ENCODE measurements around the gene EYS. TPM values are rescaled to one million over a fixed set of nuclear protein-coding genes. Genes with fewer than 3 reads are reported as not detected.

The EYS gene
- total RNA-seq, 3 donors from 2014 or later, result 1.3 to 2.9 TPM; not detected in 1

GRCh38 chr6:64160486-64160885, 1546.5 kb downstream of the EYS start:
- Histone ChIP-seq H3K36me3 (no peaks in the 10 kb centered on the region), H3K27me3 (no peaks in the 10 kb centered on the region), H3K9me3 (no peaks in the 10 kb centered on the region), H3K27ac (no peak overlapping the region), H3K4me1 (no peaks in the 10 kb centered on the region), H3K4me3 (no peak overlapping the region)
- DNase-seq (ENCODE audit: low spot score in 2 of 2), result no peak
- no peak for TF ChIP-seq POLR2A (IDR thresholded peaks at IDR 0.05)
- no peak for TF ChIP-seq POLR2AphosphoS5 (IDR thresholded peaks at IDR 0.05)
- no peak for TF ChIP-seq CTCF (IDR thresholded peaks at IDR 0.05)
- intact Hi-C loops (cut with DNase I; ENCODE audit: low total_unique reads), result no loop called here

- Histone ChIP-seq H3K27me3 (no peaks in the 10 kb centered on the region), H3K4me3 (no peak overlapping the region), H3K4me1 (no peaks in the 10 kb centered on the region), H3K9me3 (no peaks in the 10 kb centered on the region), H3K27ac (no peak overlapping the region), H3K36me3 (no peaks in the 10 kb centered on the region)
- DNase-seq (ENCODE audit: low spot score in 2 of 2), result no peak
- TF ChIP-seq POLR2A (IDR thresholded peaks at IDR 0.05), result no peak
- TF ChIP-seq CTCF (IDR thresholded peaks at IDR 0.05), result no peak
- TF ChIP-seq POLR2AphosphoS5 (IDR thresholded peaks at IDR 0.05), result no peak
- intact Hi-C loops (cut with DNase I; ENCODE audit: low total_unique reads), result no loop called here
Observed at GRCh38 chr6:64155063-64155462, 1552.0 kb downstream of the EYS start.

GRCh38 chr6:64146876-64147275, 1560.2 kb downstream of the EYS start:
- Histone ChIP-seq H3K27me3 (no peaks in the 10 kb centered on the region), H3K27ac (no peak overlapping the region), H3K36me3 (no peaks in the 10 kb centered on the region), H3K9me3 (no peaks in the 10 kb centered on the region), H3K4me1 (no peaks in the 10 kb centered on the region), H3K4me3 (no peak overlapping the region)
- intact Hi-C loops (cut with DNase I; ENCODE audit: low total_unique reads), result no loop called here
- no peak for DNase-seq (ENCODE audit: low spot score in 2 of 2)
- TF ChIP-seq POLR2A (IDR thresholded peaks at IDR 0.05) (no peak), POLR2AphosphoS5 (IDR thresholded peaks at IDR 0.05) (no peak), CTCF (IDR thresholded peaks at IDR 0.05) (no peak)

- no peak for TF ChIP-seq POLR2AphosphoS5 (IDR thresholded peaks at IDR 0.05)
- TF ChIP-seq CTCF (IDR thresholded peaks at IDR 0.05), result no peak
- TF ChIP-seq POLR2A (IDR thresholded peaks at IDR 0.05), result no peak
- Histone ChIP-seq H3K27ac (no peak overlapping the region), H3K9me3 (no peaks in the 10 kb centered on the region), H3K27me3 (no peaks in the 10 kb centered on the region), H3K36me3 (no peaks in the 10 kb centered on the region), H3K4me1 (no peaks in the 10 kb centered on the region), H3K4me3 (no peak overlapping the region)
- no peak for DNase-seq (ENCODE audit: low spot score in 2 of 2)
- intact Hi-C loops (cut with DNase I; ENCODE audit: low total_unique reads), result no loop called here
Observed at GRCh38 chr6:64146094-64146493, 1560.9 kb downstream of the EYS start.

GRCh38 chr6:64145658-64146057, 1561.4 kb downstream of the EYS start:
- Histone ChIP-seq H3K4me1 (no peaks in the 10 kb centered on the region), H3K9me3 (no peaks in the 10 kb centered on the region), H3K36me3 (no peaks in the 10 kb centered on the region), H3K4me3 (no peak overlapping the region), H3K27me3 (no peaks in the 10 kb centered on the region), H3K27ac (no peak overlapping the region)
- DNase-seq (ENCODE audit: low spot score in 2 of 2), result no peak
- intact Hi-C loops (cut with DNase I; ENCODE audit: low total_unique reads), result no loop called here
- TF ChIP-seq POLR2A (IDR thresholded peaks at IDR 0.05) (no peak), POLR2AphosphoS5 (IDR thresholded peaks at IDR 0.05) (no peak), CTCF (IDR thresholded peaks at IDR 0.05) (no peak)

Measured in breast epithelium (tissue), 4 donors.